HG03575 (cell line): Measurements from ENCODE around the gene CEP128.

Source experiments
- ATAC-seq: cut with Tn5 transposase; IDR thresholded peaks from one replicate; pipeline ENCODE4 v1.9.1; 2021; ENCODE audit not compliant: unreplicated experiment, insufficient number of reproducible peaks, low FRiP score; ENCODE audit errors: extremely low read depth

CEP128 gene

DNA sequence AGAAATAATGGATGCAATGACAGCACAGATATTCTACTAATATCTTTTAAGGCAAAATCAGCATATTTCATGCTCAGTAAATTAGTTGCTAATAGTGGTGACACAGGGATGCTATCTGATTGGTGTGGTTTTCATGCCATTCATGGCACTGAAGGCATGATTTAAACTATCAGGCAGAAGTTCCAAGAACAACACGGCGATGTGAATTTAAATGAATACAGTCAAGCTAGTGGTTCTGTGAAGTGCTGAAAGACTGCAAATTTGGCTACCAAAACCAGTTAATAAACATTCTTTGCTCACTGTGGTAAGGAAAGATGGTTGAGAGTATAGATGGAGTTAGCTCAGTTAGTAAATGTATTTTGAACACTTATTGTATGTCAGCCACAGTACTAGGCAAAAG, 458.2 kb downstream of the CEP128 start:
- no peak for ATAC-seq

DNA sequence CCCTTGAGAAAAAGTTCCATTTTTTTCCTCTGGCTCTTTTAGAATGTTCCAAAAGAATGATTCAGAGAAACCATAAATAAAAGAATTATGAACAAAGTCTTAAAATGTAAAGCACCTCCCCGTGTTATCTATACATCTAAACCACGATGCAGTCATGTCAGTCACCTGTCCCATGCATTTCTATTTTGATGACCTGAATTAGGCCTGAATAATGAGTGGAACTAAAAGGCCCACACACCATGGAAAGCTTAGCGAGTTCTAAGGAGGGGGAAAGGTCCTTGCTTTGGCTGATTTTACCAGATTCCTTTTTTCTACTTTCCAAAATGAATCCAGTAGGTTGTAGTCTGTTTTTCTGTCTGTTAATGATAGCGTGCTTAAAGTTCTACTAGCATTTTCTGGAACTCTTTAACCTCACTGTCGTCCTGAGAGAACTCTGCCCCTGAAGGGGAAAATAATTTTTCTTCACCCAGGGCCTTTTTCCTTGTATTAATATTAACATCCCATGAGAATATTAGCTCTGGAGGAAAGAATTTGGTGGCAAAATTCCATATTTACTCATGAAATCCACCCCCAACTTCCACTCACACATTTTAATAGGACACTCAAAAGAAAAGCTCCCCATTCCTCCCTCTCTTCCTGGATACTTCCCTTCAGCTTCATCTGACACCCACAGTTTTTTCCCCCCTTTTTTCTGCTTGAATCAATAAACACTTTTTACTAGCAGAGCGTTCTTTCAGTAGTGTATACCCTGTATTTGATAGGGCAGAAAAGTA, 464.0 kb downstream of the CEP128 start:
- ATAC-seq: no peak

DNA sequence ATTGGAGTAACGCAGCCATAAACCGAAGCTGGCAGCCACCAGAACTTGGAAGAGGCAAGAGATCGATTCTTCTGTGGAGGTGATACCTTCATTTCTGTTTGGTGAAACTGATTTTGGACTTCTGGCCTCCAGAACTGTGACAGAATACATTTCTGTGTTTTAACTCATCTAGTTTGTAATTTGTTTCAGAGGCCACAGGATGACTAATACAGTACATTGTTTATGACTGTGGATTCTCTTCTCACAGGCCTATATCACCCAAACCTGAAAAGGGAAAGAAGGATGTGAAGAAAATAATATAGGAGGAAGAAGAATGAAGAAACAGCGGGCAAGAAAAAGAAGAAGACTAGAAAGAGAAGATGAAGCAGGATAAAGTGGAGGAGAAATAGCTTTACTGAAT, 466.5 kb downstream of the CEP128 start:
- no peak for ATAC-seq

- no peak for ATAC-seq
Measured at GRCh38 chr14:80468331-80469122, 473.0 kb downstream of the CEP128 start.

GRCh38 chr14:80465546-80466220, 475.9 kb downstream of the CEP128 start:
- ATAC-seq: no peak

DNA sequence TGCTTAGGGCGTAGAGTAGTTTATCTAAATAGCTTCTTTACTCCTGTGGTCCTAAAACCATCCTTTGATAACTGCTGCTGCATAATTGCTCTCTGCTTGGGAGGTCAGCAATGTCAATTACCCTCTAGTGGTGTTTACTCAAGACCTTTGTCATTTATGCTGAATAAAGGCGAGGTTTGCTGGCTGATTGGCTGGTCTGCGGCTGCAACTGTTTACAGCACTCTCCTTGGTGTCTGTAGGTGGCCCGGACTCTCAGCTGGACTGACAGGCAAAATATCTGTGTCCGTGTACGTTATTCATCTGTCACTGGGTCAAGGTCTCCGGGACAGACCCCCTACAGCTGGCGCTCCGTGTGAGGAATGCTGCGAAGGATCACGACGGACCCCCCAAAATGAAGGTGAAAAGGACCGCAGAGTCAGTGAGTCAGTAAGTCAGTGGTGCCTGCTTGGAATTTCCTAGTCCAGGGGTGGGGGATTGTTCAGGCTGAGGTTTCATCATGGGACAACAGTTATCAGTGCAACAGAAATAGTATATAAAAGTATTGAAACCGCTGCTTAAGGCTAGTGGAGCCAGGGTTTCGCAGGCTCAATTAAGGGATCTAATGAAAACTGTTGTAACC, 476.9 kb downstream of the CEP128 start:
- no peak for ATAC-seq

DNA sequence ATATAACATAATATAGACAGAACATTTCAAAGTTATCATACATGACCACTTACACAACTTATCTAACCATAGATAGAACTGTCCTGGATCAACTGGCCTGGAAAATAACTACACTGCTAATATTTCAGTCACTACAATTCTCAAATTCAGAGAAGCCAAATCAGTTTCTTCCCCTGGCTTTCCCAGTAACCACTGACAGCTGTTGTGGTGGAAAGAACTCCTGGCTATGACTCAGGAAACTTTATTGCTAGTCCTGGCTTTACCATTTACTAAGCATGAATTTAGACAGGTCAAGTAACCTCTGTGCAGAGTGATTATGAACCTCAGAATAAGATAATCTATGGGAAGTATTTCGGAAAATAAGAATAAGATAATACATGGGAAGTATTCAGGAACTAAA, 485.3 kb downstream of the CEP128 start:
- no peak for ATAC-seq

DNA sequence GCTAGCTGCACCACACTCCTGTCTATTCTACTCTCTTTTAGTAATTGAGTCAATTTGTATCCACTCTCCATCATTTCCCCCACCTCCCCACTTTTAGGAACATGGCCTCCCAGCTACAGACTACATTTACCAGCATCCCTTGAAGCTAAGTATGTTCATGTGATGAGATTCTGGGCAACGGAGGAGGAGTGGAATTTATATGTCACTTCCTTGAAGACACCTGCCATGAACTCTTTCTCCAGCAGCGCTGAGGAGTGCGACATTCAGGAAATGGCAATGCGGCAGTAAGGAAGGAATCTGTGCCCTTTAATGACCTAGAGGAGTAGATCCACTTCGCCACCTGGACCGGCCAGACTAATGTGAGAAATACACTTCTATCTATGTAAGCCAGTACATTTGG, 486.5 kb downstream of the CEP128 start:
- ATAC-seq: no peak

GRCh38 chr14:80448267-80448666, 493.3 kb downstream of the CEP128 start:
- ATAC-seq: no peak

DNA sequence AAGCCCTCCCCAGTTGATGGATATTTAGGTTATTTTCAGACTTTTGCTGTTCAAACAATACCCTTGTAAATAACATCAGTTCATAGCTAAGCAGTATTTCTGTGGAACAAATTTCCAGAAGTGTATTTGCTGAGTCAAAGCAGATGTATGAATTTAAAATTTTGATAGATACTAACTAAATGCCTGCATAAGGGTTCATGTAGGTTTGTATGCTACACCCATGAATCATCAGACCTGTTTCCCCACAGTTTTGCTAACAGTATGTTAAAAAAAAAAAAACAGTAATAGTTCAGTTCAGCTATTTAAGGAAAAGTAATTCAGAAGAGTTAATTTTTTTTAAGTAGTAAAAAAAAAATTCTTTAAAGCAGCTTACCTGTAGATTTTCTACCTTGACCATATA, 494.1 kb downstream of the CEP128 start:
- no peak for ATAC-seq
